ENCODE results near the gene HTT-AS. TPM values are rescaled to one million over a fixed set of nuclear protein-coding genes. Genes with fewer than 3 reads are reported as not detected.
"Not testable (repeated sequence)": the region's sequence is repeated elsewhere in the genome, so short reads cannot be mapped to it uniquely, and the experiment has no call there.

HTT-AS gene
- total RNA-seq, 2 donors from 2014 or later, result not detected

- peaks cover 1 to 2% of the 10 kb centered on the region in 2 donors for H3K9me3 Mint-ChIP-seq
- peaks cover 1 to 5% of the 10 kb centered on the region in 2 donors for H3K36me3 Mint-ChIP-seq (ENCODE audit: insufficient read depth in 2 of 2)
- DNase-seq (no peak), ATAC-seq (replicated peaks in 1 of 2) (no peak)
- H3K4me1 Mint-ChIP-seq (ENCODE audit: low read depth), result no peaks in the 10 kb centered on the region
- H3K27ac Mint-ChIP-seq, result no peak overlapping the region
- H3K27me3 Mint-ChIP-seq (ENCODE audit: low read depth), result peaks cover 5% of the 10 kb centered on the region
- no peak overlapping the region for H3K4me3 Mint-ChIP-seq
Observed at GRCh38 chr4:3060946-3061345, 13.4 kb downstream of the HTT-AS start.

GRCh38 chr4:3059943-3060342 lies 14.4 kb downstream of the HTT-AS start:
- ATAC-seq (replicated peaks in 1 of 2) (no peak), DNase-seq (no peak)
- H3K4me3 Mint-ChIP-seq, result no peak overlapping the region
- H3K27me3 Mint-ChIP-seq (ENCODE audit: low read depth), result peaks cover 5% of the 10 kb centered on the region
- H3K4me1 Mint-ChIP-seq (ENCODE audit: low read depth), result no peaks in the 10 kb centered on the region
- peaks cover 2 to 5% of the 10 kb centered on the region in 2 donors for H3K9me3 Mint-ChIP-seq
- peaks cover 7 to 10% of the 10 kb centered on the region in 2 donors for H3K36me3 Mint-ChIP-seq (ENCODE audit: insufficient read depth in 2 of 2)
- H3K27ac Mint-ChIP-seq, result no peak overlapping the region

DNA sequence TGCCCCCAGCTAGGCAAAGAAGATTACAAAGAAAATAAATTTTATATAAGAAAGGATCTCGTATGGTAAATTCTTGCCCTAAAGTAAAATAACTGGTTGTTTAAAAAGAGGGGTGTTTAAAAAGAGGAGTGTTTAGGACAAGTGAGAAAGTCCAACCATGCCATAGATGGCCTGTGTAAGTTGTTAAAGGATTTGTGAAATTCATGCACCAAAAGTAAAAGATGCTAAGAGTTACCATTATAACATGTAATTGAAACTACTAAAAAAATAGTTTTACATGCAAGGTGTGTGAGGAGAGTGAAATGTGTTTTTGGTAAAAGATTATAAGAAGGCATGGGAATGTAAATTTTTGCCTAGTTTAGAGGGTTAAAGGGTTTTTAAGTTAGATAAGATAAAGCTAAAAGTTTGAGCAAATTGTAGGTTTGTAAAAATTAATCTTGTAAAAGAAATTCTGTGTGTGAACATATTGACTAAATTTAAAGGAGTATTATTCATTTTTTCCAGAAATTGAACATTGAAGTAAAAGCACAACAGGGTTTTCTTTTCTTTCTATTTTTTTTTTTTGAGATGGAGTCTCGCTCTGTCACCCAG lies 20.1 kb downstream of the HTT-AS start:
- Mint-ChIP-seq H3K27me3 (ENCODE audit: low read depth) (no peaks in the 10 kb centered on the region), H3K4me3 (no peak overlapping the region), H3K36me3 (ENCODE audit: insufficient read depth in 2 of 2) (peaks cover 10 to 14% of the 10 kb centered on the region in 2 donors), H3K9me3 (peaks cover 2 to 9% of the 10 kb centered on the region in 2 donors), H3K27ac (no peak overlapping the region), H3K4me1 (ENCODE audit: low read depth) (no peaks in the 10 kb centered on the region)
- ATAC-seq (replicated peaks in 1 of 2) (no peak), DNase-seq (no peak)

GRCh38 chr4:3051141-3051897 lies 23.0 kb downstream of the HTT-AS start:
- not testable (repeated sequence) for ATAC-seq (replicated peaks in 1 of 2); H3K27ac Mint-ChIP-seq; H3K9me3 Mint-ChIP-seq; H3K27me3 Mint-ChIP-seq (ENCODE audit: low read depth); DNase-seq; H3K4me3 Mint-ChIP-seq
- H3K36me3 Mint-ChIP-seq (ENCODE audit: insufficient read depth in 2 of 2), result peaks cover 9 to 11% of the 10 kb centered on the region in 2 donors
- peaks cover 15% of the 10 kb centered on the region for H3K4me1 Mint-ChIP-seq (ENCODE audit: low read depth)

- peak overlapping the region; percentile 42 for H3K27ac Mint-ChIP-seq
- ATAC-seq (replicated peaks in 1 of 2), result peak; percentile 97 to 99
- H3K4me1 Mint-ChIP-seq (ENCODE audit: low read depth), result peaks cover 43% of the 10 kb centered on the region
- peak; percentile 87 to 92 for DNase-seq
- peaks cover 5 to 6% of the 10 kb centered on the region in 2 donors for H3K36me3 Mint-ChIP-seq (ENCODE audit: insufficient read depth in 2 of 2)
- H3K27me3 Mint-ChIP-seq (ENCODE audit: low read depth), result no peaks in the 10 kb centered on the region
- peak overlapping the region; percentile 20 to 70 for H3K4me3 Mint-ChIP-seq
- peaks cover 3 to 5% of the 10 kb centered on the region in 2 donors for H3K9me3 Mint-ChIP-seq
Observed at GRCh38 chr4:3047464-3048286, 26.7 kb downstream of the HTT-AS start.

DNA sequence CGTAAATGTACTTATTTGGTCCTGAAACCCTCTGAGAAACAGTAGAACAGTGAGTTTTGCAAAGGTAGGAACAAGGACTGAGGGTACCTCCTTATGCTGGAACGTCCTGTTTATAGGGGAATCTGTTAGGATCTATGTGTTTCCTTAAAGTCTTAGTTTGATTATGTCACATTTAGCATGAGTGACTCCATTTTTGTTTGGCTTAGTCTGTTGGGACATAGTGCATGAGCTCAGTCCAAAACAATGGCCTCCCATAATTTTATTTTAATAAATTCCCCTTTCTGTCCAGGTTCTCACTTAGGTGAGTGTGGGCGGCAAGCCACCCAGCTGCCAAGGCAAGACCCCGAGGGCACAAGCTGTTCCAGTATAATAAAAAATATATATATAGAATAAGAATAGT lies 27.7 kb downstream of the HTT-AS start:
- DNase-seq (no peak), ATAC-seq (replicated peaks in 1 of 2) (no peak)
- peaks cover 5 to 6% of the 10 kb centered on the region in 2 donors for H3K36me3 Mint-ChIP-seq (ENCODE audit: insufficient read depth in 2 of 2)
- H3K4me3 Mint-ChIP-seq, result no peak overlapping the region
- H3K9me3 Mint-ChIP-seq, result peaks cover 3 to 5% of the 10 kb centered on the region in 2 donors
- no peaks in the 10 kb centered on the region for H3K27me3 Mint-ChIP-seq (ENCODE audit: low read depth)
- H3K4me1 Mint-ChIP-seq (ENCODE audit: low read depth), result peaks cover 53% of the 10 kb centered on the region
- H3K27ac Mint-ChIP-seq, result no peak overlapping the region

GRCh38 chr4:3046162-3046561 lies 28.2 kb downstream of the HTT-AS start:
- H3K9me3 Mint-ChIP-seq, result peaks cover 3 to 5% of the 10 kb centered on the region in 2 donors
- H3K4me1 Mint-ChIP-seq (ENCODE audit: low read depth), result peaks cover 58% of the 10 kb centered on the region
- peaks cover 5 to 6% of the 10 kb centered on the region in 2 donors for H3K36me3 Mint-ChIP-seq (ENCODE audit: insufficient read depth in 2 of 2)
- DNase-seq, result no peak
- ATAC-seq (replicated peaks in 1 of 2), result no peak
- no peaks in the 10 kb centered on the region for H3K27me3 Mint-ChIP-seq (ENCODE audit: low read depth)
- peak overlapping the region; percentile 60 for H3K27ac Mint-ChIP-seq
- peak overlapping the region in 1 of 2 donors; percentile 75 for H3K4me3 Mint-ChIP-seq

GRCh38 chr4:3044870-3045819 lies 29.2 kb downstream of the HTT-AS start:
- Mint-ChIP-seq H3K4me1 (ENCODE audit: low read depth) (peaks cover 61% of the 10 kb centered on the region), H3K27ac (peak overlapping the region; percentile 89), H3K9me3 (peaks cover 3 to 5% of the 10 kb centered on the region in 2 donors), H3K4me3 (peak overlapping the region; percentile 75 to 82), H3K36me3 (ENCODE audit: insufficient read depth in 2 of 2) (peaks cover 5 to 6% of the 10 kb centered on the region in 2 donors), H3K27me3 (ENCODE audit: low read depth) (no peaks in the 10 kb centered on the region)
- DNase-seq (peak; percentile 72 to 83), ATAC-seq (replicated peaks in 1 of 2) (peak; percentile 30 to 58)

- Mint-ChIP-seq H3K27me3 (ENCODE audit: low read depth) (no peaks in the 10 kb centered on the region), H3K27ac (no peak overlapping the region), H3K4me3 (no peak overlapping the region), H3K36me3 (ENCODE audit: insufficient read depth in 2 of 2) (peaks cover 5 to 6% of the 10 kb centered on the region in 2 donors), H3K4me1 (ENCODE audit: low read depth) (peaks cover 65% of the 10 kb centered on the region), H3K9me3 (peaks cover 3 to 5% of the 10 kb centered on the region in 2 donors)
- ATAC-seq (replicated peaks in 1 of 2) (no peak), DNase-seq (no peak)
Observed at GRCh38 chr4:3043282-3044020, 30.9 kb downstream of the HTT-AS start.

DNA sequence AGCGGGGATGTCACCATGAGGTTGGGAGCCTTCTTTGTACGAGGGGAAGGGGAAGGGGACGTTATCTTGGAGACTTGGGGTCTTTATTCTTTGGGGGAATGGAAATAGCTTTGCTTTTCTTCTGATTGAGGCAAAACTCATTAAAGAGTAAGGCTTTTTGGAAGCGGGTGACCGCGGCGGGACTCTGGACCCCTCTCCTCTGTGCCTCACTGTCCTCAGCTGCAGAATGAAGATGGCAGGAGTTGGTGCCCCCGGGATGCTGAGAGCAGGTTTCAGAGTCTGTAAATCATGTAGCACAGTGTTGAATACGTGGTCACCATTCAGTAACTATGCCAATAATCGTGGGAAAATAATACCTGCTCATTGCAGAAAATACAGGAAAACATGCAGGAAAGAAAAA lies 32.1 kb downstream of the HTT-AS start:
- DNase-seq, result no peak
- Mint-ChIP-seq H3K27ac (no peak overlapping the region), H3K9me3 (peaks cover 3 to 5% of the 10 kb centered on the region in 2 donors), H3K36me3 (ENCODE audit: insufficient read depth in 2 of 2) (peaks cover 5 to 6% of the 10 kb centered on the region in 2 donors), H3K4me3 (peak overlapping the region; percentile 91 to 93), H3K4me1 (ENCODE audit: low read depth) (peaks cover 66% of the 10 kb centered on the region), H3K27me3 (ENCODE audit: low read depth) (no peaks in the 10 kb centered on the region)
- no peak for ATAC-seq (replicated peaks in 1 of 2)

- Mint-ChIP-seq H3K27ac (peak overlapping the region; percentile 50), H3K4me1 (ENCODE audit: low read depth) (peaks cover 66% of the 10 kb centered on the region), H3K27me3 (ENCODE audit: low read depth) (peaks cover 1% of the 10 kb centered on the region), H3K4me3 (peak overlapping the region; percentile 91 to 93), H3K9me3 (peaks cover 3 to 5% of the 10 kb centered on the region in 2 donors), H3K36me3 (ENCODE audit: insufficient read depth in 2 of 2) (peaks cover 5 to 6% of the 10 kb centered on the region in 2 donors)
- peak; percentile 63 to 64 for ATAC-seq (replicated peaks in 1 of 2)
- DNase-seq, result peak; percentile 49 to 55
Observed at GRCh38 chr4:3041192-3042142, 32.9 kb downstream of the HTT-AS start.

All from activated T-cell treated with anti-CD3 and anti-CD28 coated beads, Interleukin-2, amount 50 U/mL, for 72 hours (primary cell).